ENCODE measurements around the gene CPN2.
A peak's percentile ranks its signal among the peaks of the same experiment; 100 is the strongest.

The CPN2 gene

DNA sequence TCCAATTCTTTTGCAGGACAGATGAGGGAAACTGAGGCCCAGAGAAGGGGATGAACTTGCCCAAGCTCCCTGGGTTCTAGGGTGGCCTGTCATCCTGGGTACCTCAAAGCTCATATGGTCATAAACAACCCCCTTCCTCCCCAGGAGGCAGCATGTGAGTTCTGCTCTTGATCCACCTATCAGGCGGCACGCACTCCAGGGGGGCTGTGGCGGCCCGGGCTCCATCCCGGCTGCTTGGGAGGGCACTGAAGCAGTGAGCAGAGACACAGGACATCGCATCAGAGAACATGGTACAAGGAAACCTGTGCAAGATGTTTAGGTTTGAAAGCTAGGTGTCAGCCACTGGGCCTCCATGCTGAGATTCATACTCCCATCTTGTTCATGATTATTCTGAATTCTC lies 34.2 kb downstream of the CPN2 start:
- FAIRE-seq = no peak

DNA sequence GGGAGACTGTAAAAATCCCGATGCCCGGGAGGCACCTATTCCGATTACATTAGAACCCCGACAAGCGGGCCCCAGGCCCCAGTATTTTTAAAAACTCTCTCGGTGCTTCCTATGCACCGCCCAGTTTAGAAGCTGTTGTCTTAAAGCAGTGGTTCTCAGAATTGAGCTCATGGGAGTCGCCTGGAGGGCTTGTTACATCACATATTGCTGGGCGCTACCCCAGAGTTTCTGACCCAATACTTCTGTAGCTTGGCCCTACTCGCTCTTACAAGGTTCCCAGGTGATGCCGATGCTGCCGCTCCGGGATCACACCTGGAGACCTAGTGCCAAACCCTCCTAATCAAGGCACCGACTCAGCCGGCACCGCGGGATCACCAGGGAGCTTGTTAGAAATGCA lies 35.2 kb downstream of the CPN2 start:
- TF ChIP-seq TAF1 (IDR thresholded peaks at IDR 0.05; ENCODE audit: borderline replicate concordance, low read depth, low read length) = no peak
- no peak for TF ChIP-seq POLR2A (IDR thresholded peaks at IDR 0.05; ENCODE audit: low read depth, low read length)
- TF ChIP-seq POLR2AphosphoS5 (IDR thresholded peaks at IDR 0.05; ENCODE audit: low read depth, low read length) = no peak
- FAIRE-seq = no peak

More for the DNA sequence above, 34.2 kb downstream of the CPN2 start:
- TF ChIP-seq POLR2AphosphoS5 (IDR thresholded peaks at IDR 0.05; ENCODE audit: low read depth, low read length) = no peak
- no peak for TF ChIP-seq TAF1 (IDR thresholded peaks at IDR 0.05; ENCODE audit: borderline replicate concordance, low read depth, low read length)
- TF ChIP-seq POLR2A (IDR thresholded peaks at IDR 0.05; ENCODE audit: low read depth, low read length) = no peak
- DNase-seq (ENCODE audit: insufficient read length) = no peak

DNA sequence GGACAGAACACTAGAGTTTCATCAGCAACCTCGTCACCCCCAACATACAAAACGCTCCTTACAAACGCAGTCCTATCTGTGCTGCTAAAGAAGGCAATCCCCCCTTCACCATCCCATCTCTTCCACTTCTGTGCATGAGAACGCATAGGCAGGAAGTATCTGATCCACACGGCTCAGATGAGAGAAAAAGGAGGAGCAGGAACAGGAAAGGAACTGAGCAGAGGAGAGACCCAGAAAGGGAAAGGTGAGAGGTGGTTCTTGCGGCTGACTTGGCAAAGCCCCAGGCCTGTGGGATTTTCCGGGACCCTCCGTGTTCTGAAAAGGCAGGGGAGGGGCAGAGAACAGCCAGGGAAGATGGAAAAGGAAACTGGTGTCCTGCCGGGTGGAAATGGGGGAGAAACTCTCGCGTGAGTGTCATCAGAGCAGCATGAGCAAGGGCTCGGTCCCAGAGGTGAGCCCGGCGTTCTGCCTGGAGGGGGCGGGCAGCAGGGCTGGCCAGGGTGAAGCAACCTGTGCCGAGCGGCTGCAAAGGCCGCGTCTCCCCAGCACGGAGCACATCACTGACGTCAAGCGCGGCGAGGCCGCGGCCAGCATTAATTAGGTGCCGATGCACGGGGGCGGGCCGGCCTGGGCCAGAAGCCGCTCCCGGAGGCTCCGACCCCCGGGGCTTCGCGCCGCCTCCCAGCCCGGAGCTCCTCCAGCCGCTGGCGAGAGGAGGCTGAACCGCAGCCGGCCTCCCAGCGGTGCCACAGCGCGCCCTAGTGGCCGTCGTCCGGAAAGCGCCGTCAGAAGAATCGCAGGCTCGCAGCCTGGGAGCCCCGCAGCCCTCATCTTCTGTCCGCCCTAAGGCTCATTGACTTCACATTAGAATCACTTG lies 35.8 kb downstream of the CPN2 start:
- TF ChIP-seq TAF1 (IDR thresholded peaks at IDR 0.05; ENCODE audit: borderline replicate concordance, low read depth, low read length) (no peak), POLR2A (IDR thresholded peaks at IDR 0.05; ENCODE audit: low read depth, low read length) (no peak), POLR2AphosphoS5 (IDR thresholded peaks at IDR 0.05; ENCODE audit: low read depth, low read length) (no peak)

More for the DNA sequence above, 35.2 kb downstream of the CPN2 start:
- DNase-seq (ENCODE audit: insufficient read length) = no peak

DNA sequence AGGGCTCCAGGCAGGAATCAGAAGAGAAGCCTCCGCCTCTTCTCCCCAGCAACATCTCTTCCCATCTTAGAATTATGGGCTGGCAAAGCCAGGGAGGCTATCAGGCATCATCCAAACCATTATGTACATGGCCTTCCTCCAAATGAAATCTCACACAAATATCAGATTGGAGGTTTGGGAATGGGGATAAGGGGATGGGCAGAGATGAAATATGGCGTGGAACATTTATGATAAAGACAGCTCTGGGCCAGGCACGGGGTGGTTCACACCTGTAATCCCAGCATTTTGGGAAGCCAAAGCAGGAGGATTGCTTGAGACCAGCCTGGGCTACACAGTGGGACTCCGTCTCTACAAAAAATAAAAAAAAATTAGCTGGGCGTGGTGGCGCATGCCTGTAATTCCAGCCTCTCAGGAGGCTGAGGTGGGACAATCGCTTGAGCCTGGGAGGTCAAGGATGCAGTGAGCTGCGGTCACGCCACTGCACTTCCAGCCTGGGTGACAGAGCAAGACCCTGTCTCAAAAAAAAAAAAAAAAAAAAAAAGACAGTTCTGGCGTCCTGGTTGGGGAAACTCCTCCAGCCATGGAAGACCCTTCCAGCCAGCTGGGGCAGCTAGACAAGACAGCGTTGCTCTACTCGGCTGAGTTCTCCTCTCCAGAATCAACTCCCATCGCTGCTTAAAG lies 36.6 kb downstream of the CPN2 start:
- TF ChIP-seq POLR2A (IDR thresholded peaks at IDR 0.05; ENCODE audit: low read depth, low read length) (no peak), POLR2AphosphoS5 (IDR thresholded peaks at IDR 0.05; ENCODE audit: low read depth, low read length) (no peak), TAF1 (IDR thresholded peaks at IDR 0.05; ENCODE audit: borderline replicate concordance, low read depth, low read length) (no peak)
- DNase-seq (ENCODE audit: insufficient read length) (no peak), FAIRE-seq (no peak)

More for the DNA sequence above, 35.8 kb downstream of the CPN2 start:
- peak; percentile 92 for FAIRE-seq
- peak; percentile 93 for DNase-seq (ENCODE audit: insufficient read length)

DNA sequence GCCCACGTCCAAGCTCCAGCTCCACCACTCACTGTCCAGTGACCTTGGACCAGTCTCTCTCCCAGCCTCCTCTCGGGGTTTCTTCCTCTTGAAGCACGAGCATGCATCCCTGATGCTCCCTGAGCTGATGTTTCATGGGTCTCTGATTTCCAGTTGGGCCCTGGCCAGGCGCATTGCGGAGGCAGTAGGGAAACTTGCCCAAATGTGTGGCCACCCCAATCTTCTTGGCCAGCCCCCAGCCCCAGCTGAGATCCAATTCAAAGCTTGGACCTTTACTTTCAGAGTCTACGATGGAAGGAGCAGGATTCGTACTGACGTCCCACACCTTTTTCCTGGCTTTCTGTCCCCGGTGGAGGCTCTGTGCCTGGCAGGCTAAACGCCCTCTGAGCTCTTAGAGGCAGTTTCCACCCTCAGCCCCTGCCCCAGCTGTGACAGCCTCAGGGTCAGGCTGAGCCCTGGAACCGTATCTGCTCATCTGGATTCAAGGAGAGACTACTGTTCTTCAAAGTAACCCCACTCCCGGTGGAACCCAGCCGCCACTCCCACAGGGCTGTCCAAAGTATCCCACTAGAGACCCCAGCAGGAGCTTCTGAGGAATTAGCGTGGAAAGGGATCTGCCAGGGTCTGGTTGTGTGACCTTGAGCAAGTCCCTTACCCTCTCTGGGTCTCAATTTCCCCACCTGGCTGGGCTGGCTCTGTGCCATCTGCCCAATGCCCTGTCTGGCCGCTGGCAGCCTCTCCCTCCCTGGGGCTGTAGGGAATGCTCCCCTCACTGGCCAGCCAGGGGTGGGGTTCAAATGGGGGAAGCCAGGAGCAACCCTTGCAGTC lies 37.4 kb downstream of the CPN2 start:
- TF ChIP-seq TAF1 (IDR thresholded peaks at IDR 0.05; ENCODE audit: borderline replicate concordance, low read depth, low read length) (no peak), POLR2A (IDR thresholded peaks at IDR 0.05; ENCODE audit: low read depth, low read length) (no peak), POLR2AphosphoS5 (IDR thresholded peaks at IDR 0.05; ENCODE audit: low read depth, low read length) (no peak)
- DNase-seq (ENCODE audit: insufficient read length) (no peak), FAIRE-seq (no peak)

DNA sequence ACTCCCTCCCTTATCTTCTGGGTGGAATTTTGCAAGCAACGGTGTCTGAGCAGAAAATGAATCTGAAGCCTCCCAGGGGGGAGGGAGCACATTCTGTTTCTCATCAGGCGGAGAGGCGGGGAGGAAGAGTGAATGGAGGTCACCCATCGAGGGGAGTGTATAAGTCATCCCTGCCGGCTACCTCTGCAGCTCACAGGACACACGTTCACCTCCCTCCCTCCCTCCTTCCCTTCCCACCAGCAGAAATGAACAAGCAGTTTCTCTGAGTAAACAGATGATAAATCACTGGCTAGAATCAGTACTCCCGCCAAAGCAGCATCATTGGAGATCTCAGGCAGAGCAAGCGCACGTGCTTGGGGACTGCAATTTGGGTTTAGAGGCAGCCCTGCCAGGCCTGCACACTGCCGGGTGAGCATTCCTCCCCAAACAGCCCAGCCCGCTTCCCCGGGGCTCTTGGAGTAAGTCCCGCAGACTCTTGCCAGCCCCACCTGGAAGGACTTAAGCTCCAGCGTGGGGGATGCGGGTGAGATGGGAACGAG lies 38.3 kb downstream of the CPN2 start:
- no peak for TF ChIP-seq POLR2A (IDR thresholded peaks at IDR 0.05; ENCODE audit: low read depth, low read length)
- TF ChIP-seq POLR2AphosphoS5 (IDR thresholded peaks at IDR 0.05; ENCODE audit: low read depth, low read length) = no peak
- TF ChIP-seq TAF1 (IDR thresholded peaks at IDR 0.05; ENCODE audit: borderline replicate concordance, low read depth, low read length) = no peak
- DNase-seq (ENCODE audit: insufficient read length) (no peak), FAIRE-seq (no peak)

DNA sequence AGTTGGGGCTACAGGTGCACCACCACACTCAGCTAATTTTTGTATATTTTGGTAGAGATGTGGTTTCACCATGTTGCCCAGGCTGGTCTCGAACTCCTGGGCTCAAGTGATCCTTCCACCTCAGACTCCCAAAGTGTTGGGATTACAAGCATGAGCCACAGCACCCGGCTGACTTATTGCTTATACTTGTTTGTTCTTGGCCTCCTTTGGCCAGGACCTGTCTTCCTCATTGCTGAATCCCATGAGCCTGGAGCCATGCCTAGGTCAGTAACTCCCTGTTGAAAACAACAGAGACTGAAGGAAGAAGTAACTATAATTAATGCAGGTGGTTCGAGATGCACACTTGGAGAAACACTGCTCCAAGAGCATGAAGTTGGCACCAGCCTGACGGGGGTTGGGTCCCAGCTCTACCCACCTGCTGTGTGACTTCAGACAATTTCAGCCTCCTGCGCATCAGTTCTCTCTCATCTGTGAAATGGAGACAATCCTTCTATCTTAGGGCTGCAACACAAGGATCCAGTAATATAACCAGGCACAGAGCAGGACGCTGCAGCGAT lies 38.9 kb downstream of the CPN2 start:
- TF ChIP-seq POLR2AphosphoS5 (IDR thresholded peaks at IDR 0.05; ENCODE audit: low read depth, low read length) (no peak), TAF1 (IDR thresholded peaks at IDR 0.05; ENCODE audit: borderline replicate concordance, low read depth, low read length) (no peak), POLR2A (IDR thresholded peaks at IDR 0.05; ENCODE audit: low read depth, low read length) (no peak)
- FAIRE-seq = no peak
- no peak for DNase-seq (ENCODE audit: insufficient read length)

DNA sequence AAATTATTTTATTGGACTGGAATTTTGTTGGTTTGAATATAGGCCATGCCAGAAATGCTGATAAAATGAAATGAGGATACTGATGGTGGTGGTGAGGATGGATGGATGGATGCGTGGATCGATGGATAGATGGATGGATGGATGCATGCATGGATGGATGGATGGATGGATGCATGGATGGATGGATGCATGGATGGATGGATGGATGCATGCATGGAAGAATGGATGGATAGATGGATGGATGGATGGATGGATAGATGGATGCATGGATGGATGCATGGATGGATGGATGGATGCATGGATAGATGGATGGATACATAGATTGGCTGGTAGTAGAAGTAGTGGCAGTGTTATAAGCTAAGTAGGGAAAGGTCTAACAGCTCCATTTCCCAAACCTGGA lies 40.1 kb downstream of the CPN2 start:
- DNase-seq (ENCODE audit: insufficient read length) (no peak), FAIRE-seq (no peak)
- no peak for TF ChIP-seq TAF1 (IDR thresholded peaks at IDR 0.05; ENCODE audit: borderline replicate concordance, low read depth, low read length)
- TF ChIP-seq POLR2AphosphoS5 (IDR thresholded peaks at IDR 0.05; ENCODE audit: low read depth, low read length) = no peak
- TF ChIP-seq POLR2A (IDR thresholded peaks at IDR 0.05; ENCODE audit: low read depth, low read length) = no peak

DNA sequence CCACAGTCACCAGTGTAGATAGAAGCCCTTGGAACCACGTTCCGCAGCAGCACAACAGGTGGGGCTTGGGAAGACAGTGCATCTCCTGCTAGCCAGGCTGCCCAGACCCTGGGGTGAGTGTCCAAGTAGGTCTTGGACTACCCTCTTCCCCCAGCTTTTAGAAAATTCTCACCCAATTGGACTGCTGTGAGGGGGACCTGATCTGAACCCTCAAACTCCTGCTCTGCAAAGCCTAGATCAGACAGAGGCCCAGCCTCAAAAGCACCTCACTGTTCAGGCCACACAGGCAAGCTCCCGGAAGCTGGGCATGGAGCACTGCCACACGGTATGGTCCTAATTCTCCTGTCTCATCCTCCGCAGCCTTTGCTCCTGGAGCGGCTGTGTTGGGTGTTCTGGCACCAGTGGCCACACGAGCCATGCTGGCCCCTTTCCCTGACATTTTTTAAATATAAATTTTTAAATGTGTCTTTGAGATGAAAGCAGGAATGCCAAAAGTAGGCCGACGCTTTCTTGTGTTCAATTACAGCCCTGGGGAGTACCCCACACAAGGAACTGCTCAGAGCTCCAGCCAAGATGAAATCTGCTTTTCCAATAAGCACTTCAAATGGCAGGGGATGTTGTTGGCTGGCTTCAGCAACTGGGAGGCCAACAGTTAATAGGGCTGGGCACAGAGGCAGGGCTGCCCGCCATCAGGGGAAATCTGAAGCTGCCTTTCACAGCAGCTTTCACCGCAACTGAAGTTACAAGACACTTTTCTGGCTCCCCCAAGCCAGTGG lies 40.9 kb downstream of the CPN2 start:
- TF ChIP-seq TAF1 (IDR thresholded peaks at IDR 0.05; ENCODE audit: borderline replicate concordance, low read depth, low read length) (no peak), POLR2AphosphoS5 (IDR thresholded peaks at IDR 0.05; ENCODE audit: low read depth, low read length) (no peak), POLR2A (IDR thresholded peaks at IDR 0.05; ENCODE audit: low read depth, low read length) (no peak)
- FAIRE-seq (no peak), DNase-seq (ENCODE audit: insufficient read length) (no peak)

Measured in GM12892 (cell line).